ENCODE measurements around the gene PTER. TPM values are rescaled to one million over a fixed set of nuclear protein-coding genes. Genes with fewer than 3 reads are reported as not detected.

PTER gene
- total and polyA plus RNA-seq, 2 of the 13 experiments (the other 11 are each of a cell fraction or from before 2014, with no cell fraction given) = 6.1 to 6.6 TPM

- TF ChIP-seq ZNF407 (CRISPR knock-in tag; IDR thresholded peaks at IDR 0.05; ENCODE audit: not compliant biosample characterization) (no peak), MEIS2 (CRISPR knock-in tag; IDR thresholded peaks at IDR 0.05) (no peak), NR2F6 (IDR thresholded peaks at IDR 0.05) (no peak), NR2F6 (CRISPR knock-in tag; IDR thresholded peaks at IDR 0.05) (no peak), FOSL2 (CRISPR knock-in tag; IDR thresholded peaks at IDR 0.05) (no peak), ZNF616 (CRISPR knock-in tag; IDR thresholded peaks at IDR 0.05; ENCODE audit: low read depth) (no peak)
Observed at GRCh38 chr10:16442914-16443313, 6.1 kb downstream of the PTER start (continued).
